ENCODE results near the gene MBOAT1.

DNA sequence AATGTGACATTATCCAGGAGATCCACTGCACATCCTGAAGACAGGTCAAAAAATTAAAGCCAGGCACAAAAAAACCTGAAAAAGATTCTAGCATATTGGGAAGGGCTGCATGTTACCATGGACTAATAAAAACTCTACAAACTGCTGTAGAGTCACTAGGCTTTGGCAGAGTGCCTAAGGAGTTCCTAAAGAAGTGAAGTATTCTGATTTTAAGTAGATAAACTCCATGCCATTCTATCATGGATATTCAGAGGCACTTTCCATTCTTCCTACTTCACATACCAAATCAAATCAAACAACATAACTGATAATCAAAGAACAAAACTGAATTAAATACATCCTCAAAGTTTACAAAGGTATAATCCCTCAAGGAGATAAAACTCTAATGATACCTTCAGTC is 3.0 kb upstream of the MBOAT1 start:
- no peak for TF ChIP-seq CTCF (IDR thresholded peaks at IDR 0.05 in 4 of 5, conservative IDR thresholded peaks at IDR 0.05 in 1 of 5)
- no peak for TF ChIP-seq POLR2A (IDR thresholded peaks at IDR 0.05)

All from gastrocnemius medialis (tissue), 4 donors.